Urinary bladder (tissue), 4 donors: ENCODE measurements around the gene SKAP1. TPM values are rescaled to one million over a fixed set of nuclear protein-coding genes. Genes with fewer than 3 reads are reported as not detected.
A peak's percentile ranks its signal among the peaks of the same experiment; 100 is the strongest.

Source experiments
- DNase-seq: peaks from one replicate; pipeline ENCODE4 v3.0.0-alpha.2; 2015; ENCODE audit errors: extremely low spot score
- H3K27ac ChIP-seq: one replicate; pipeline ENCODE4 v1.5.1; 2013; ENCODE audit warnings: low read depth, mild to moderate bottlenecking, moderate library complexity
- H3K36me3 ChIP-seq: one replicate; pipeline ENCODE4 v1.6.1; 2013; ENCODE audit warnings: mild to moderate bottlenecking, moderate library complexity; ENCODE audit not compliant: insufficient read depth
- H3K4me1 ChIP-seq: one replicate; pipeline ENCODE4 v1.6.1; 2013; ENCODE audit warnings: mild to moderate bottlenecking, moderate library complexity; ENCODE audit not compliant: insufficient read depth
- H3K4me3 ChIP-seq: one replicate; pipeline ENCODE4 v1.5.1; 2013; ENCODE audit warnings: low read depth, low read length
- WGBS: extraction: QIAGEN DNeasy Blood & Tissue Kit; methylation state at CpG from one replicate; pipeline ENCODE4 v1.1.7; 2013; 5-methylcytosine and 5-hydroxymethylcytosine counted together
- polyA plus RNA-seq: library from polyadenylated mRNA; stranded (reverse); fragments of 200-250 nt; gene quantifications from one replicate; pipeline ENCODE4 v1.2.3, GENCODE V29; 2013
- small RNA-seq: library from RNA; depleted of rRNA; stranded (forward); fragments of <200 nt; gene quantifications from one replicate; pipeline ENCODE3, GENCODE V24; 2014
- total RNA-seq: library from RNA; depleted of rRNA; stranded (reverse); fragments of >200 nt; gene quantifications from one replicate; pipeline ENCODE4 v1.2.3, GENCODE V29; 2014
- donor health status: healthy with polysubstance abuse.
- donor health status: healthy.

SKAP1 gene
- total and polyA plus RNA-seq, 2 donors, result 1.7 to 2.1 TPM

DNA sequence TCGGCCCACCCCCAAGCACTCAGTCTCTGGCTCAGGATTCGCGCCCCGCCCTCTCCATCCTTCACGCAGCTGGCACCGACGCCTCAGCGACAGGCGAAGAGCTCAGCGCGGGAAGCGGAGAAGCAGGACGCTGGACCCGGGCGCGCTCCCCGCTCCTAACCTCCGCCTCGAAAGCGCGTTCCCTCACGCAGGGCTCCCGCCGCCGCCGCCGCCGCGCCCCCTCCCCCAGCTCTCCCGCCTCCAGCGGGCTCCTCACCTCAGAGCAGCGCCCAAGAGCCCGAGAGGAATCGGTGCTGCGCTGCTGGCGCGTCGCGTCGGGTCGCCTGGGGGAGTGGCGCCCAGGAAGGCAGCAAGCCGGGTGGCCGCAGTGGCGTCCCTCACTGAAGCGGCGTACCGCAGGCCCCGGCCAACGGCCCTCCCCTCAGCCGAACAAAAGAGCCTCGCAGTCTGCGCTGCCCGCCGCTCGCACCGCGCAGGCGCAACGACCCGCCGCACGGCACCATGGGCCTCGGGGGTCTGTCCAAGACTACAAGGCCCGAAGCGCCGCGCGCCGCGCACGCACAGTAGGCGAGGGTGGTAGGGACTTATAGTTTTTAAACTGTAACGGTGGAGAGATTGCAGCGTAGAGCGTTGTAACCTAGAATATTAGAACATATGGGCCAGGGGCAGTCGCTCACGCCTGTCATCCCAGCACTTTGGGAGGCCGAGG lies 328.8 kb downstream of the SKAP1 start, which contains the start of gene CBX1:
Gene CBX1 (minus strand): TSS at position 467 of the 709 bp plus-strand sequence. CDS start 24,474 bp downstream, outside the sequence.
- no peaks in the 10 kb centered on the region for H3K4me1 ChIP-seq
- H3K36me3 ChIP-seq, result no peaks in the 10 kb centered on the region
- under 1% methylated on average over 79 of the region's 79 CpGs for WGBS
- H3K4me3 ChIP-seq, result peak within 1 kb of the TSS; percentile 87
- peak; percentile 88 for DNase-seq
- H3K27ac ChIP-seq, result peak within 1 kb of the TSS; percentile 66

DNA sequence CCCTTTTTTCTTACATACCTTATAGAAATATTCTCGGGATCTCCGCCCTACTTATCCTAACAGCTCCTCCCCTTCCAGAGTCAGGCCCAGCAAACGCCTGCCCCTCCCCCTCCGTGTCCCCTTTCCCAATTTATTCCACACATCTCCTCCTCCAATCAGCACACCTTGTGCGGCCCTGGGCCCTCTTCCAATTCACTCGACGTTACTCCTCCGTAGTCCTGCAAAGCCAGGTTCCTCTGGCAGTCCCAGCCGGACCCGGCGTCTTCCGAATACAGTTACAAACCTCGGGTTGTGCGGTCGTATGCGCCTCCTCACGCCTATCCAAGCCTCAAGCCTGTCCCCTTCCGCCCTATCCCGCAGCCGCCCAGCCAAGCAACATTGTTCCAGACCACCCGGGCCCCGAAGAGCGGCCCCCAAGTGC lies 329.4 kb downstream of the SKAP1 start:
- H3K4me3 ChIP-seq, result peak overlapping the region; percentile 87
- H3K27ac ChIP-seq, result peak overlapping the region; percentile 66
- no peaks in the 10 kb centered on the region for H3K4me1 ChIP-seq
- WGBS, result under 1% methylated on average over 23 of the region's 23 CpGs
- no peak for DNase-seq
- H3K36me3 ChIP-seq, result no peaks in the 10 kb centered on the region

DNA sequence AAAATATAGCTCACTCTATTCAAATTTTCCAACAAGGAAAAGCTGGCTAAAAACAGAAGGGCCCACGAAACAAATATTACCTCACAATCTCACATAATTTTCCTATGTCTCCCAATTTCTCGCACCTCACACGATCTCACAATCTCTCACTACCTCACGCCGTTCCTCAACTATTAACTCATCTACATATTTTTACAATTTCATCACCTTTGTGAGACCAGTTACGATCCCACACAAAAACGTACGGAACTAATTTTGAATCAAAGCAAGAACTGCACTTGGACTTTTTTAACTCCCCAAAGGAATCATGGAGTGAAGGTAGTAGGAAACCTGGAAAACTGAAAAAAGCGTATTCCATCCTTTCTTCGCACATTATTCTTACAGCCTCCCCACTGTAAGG lies 329.9 kb downstream of the SKAP1 start:
- Histone ChIP-seq H3K4me3 (peak overlapping the region; percentile 87), H3K27ac (no peak overlapping the region), H3K4me1 (no peaks in the 10 kb centered on the region), H3K36me3 (no peaks in the 10 kb centered on the region)
- DNase-seq, result no peak
- 23% methylated on average over 10 of the region's 10 CpGs for WGBS

DNA sequence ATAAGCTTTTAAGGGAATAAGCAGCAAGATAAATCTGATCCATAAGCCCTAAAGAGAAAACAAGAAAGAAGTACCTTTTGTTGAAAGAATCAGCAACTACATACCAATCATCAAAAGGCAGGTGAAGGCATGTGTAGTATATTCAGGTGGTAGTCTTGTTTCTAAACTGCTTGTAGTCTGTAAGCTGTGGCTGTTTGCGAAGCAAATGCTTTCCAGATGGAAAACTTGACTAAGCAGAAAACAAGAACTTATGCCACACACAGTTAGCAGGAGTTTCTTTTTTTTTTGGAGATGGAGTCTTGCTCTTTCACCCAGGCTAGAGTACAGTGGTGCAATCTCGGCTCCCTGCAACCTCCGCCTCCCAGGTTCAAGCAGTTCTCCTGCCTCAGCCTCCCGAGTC lies 334.4 kb downstream of the SKAP1 start:
- no peaks in the 10 kb centered on the region for H3K4me1 ChIP-seq
- no peaks in the 10 kb centered on the region for H3K36me3 ChIP-seq
- no peak overlapping the region for H3K4me3 ChIP-seq
- DNase-seq, result no peak
- WGBS, result 88% methylated on average over 4 of the region's 4 CpGs
- H3K27ac ChIP-seq, result no peak overlapping the region

DNA sequence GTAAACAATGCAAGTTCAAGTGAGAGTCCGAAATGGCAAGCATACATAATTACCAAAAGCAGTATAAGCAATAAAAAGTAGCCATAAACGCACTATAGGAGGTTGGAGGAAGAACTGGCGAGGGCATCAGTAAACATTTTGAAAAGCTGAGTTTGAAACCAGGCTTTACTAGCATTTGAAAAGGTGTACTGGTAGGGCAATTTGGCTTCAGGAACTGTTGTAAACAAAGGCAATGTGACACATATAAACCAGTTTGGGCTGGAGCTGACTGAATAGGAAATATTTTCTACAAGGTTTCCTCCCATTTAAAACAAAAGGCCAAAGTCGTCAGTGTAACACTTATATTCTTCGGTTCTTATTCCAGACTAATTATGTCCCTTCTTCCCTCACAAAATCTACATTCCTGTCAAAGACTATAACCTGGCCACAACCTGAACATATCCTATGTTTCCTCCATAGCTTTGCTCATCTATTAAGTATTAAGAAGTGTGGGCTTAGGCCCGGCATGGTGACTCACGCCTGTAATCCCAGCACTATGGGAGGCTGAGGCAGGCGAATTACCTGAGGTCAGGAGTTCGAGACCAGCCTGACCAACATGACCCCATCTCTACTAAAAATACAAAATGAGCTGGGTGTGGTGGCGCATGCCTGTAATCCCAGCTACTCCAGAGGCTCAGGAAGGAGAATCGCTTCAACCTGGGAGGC lies 336.5 kb downstream of the SKAP1 start:
- Histone ChIP-seq H3K4me3 (no peak overlapping the region), H3K36me3 (no peaks in the 10 kb centered on the region), H3K27ac (no peak overlapping the region), H3K4me1 (no peaks in the 10 kb centered on the region)
- DNase-seq, result no peak
- WGBS, result 83% methylated on average over 11 of the region's 11 CpGs

DNA sequence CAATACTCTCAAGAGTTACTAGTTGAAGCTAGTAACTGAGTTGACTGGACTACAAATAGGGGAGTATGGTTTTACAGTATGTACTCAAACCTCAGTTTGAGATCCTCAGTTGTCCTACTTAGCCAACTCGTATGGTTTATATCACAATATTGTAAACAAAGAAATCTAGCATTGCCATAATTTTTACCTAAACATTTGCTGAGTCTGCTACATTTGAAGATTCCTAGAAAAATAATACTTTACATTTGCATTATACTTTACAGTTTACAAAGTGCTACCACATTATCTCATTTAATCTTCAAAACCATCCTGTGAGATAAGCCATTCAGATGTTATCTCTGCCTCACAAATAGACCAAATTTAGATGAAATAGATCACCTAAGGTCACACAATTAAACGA lies 345.1 kb downstream of the SKAP1 start:
- no peaks in the 10 kb centered on the region for H3K4me1 ChIP-seq
- no peak overlapping the region for H3K4me3 ChIP-seq
- H3K36me3 ChIP-seq, result no peaks in the 10 kb centered on the region
- no peak for DNase-seq
- 34% methylated on average over 2 of the region's 2 CpGs for WGBS
- H3K27ac ChIP-seq, result no peak overlapping the region

Small RNA genes lying within 50 kb of the gene (small RNA-seq; reads per million reads assigned to genes)
- gene MIR1203 (not detected), gene RF00012 (not detected), gene RF00019 (not detected), gene RNU6-1152P (not detected), gene RNU6-1201P (not detected)

Other genes with a start within 250 kb of the SKAP1 start
- not detected for gene HOXB1, start 100.8 kb upstream of the SKAP1 start, total RNA-seq
- gene HOXB1, start 100.8 kb upstream of the SKAP1 start, polyA plus RNA-seq, result not detected
- gene HOXB2, start 114.9 kb upstream of the SKAP1 start, total RNA-seq, result 3.1 TPM
- gene HOXB2, start 114.9 kb upstream of the SKAP1 start, polyA plus RNA-seq, result 18.6 TPM
- gene HOXB4, start 148.1 kb upstream of the SKAP1 start, total RNA-seq, result 2.0 TPM
- 2.1 TPM for gene HOXB4, start 148.1 kb upstream of the SKAP1 start, polyA plus RNA-seq
- 10.8 TPM for gene HOXB3, start 160.0 kb upstream of the SKAP1 start, total RNA-seq
- gene HOXB3, start 160.0 kb upstream of the SKAP1 start, polyA plus RNA-seq, result 6.1 TPM
- gene HOXB5, start 163.6 kb upstream of the SKAP1 start, total RNA-seq, result 0.16 TPM
- 1.2 TPM for gene HOXB5, start 163.6 kb upstream of the SKAP1 start, polyA plus RNA-seq
- 3.1 TPM for gene HOXB6, start 174.8 kb upstream of the SKAP1 start, total RNA-seq
- gene HOXB6, start 174.8 kb upstream of the SKAP1 start, polyA plus RNA-seq, result 4.0 TPM
- gene HOXB7, start 180.8 kb upstream of the SKAP1 start, total RNA-seq, result 2.5 TPM
- gene HOXB7, start 180.8 kb upstream of the SKAP1 start, polyA plus RNA-seq, result 6.7 TPM
- gene HOXB8, start 185.1 kb upstream of the SKAP1 start, total RNA-seq, result 0.85 TPM
- 1.2 TPM for gene HOXB8, start 185.1 kb upstream of the SKAP1 start, polyA plus RNA-seq
- gene HOXB9, start 196.1 kb upstream of the SKAP1 start, total RNA-seq, result 0.85 TPM
- 0.35 TPM for gene HOXB9, start 196.1 kb upstream of the SKAP1 start, polyA plus RNA-seq